HG02588 (cell line): ENCODE measurements around the gene SLC39A12.
"Not testable (repeated sequence)": the region's sequence is repeated elsewhere in the genome, so short reads cannot be mapped to it uniquely, and the experiment has no call there.

Experiments
- ATAC-seq: cut with Tn5 transposase; IDR thresholded peaks from one replicate; pipeline ENCODE4 v1.9.1; 2021; ENCODE audit warnings: mild to moderate bottlenecking, moderate library complexity; ENCODE audit not compliant: unreplicated experiment

The SLC39A12 gene

GRCh38 chr10:17951868-17952371 is at the start of gene SLC39A12:
SLC39A12 (plus strand) TSS chr10:17951918; CDS start chr10:17953277, 1,359 bp downstream.
- no peak for ATAC-seq

DNA sequence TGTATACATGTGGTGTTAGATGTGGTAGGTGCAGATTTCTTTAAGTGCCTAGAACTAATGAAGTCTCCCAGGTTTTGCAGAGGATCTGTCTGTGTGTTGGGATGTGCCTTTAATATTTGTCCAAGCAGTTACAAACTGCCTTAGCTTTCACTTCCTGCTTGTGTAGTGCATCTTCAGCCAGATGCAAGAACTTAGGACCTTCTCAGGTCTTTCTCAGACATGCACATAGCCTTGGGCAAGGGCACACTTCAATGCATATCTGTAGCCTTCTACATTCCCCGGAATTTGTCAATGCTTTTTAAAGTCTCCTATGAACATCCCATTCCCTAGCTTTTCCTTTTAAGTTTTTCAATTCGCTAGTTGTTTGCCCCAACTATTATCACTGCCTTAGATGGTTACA is 47.2 kb upstream of the SLC39A12 start:
- ATAC-seq: no peak

GRCh38 chr10:17905491-17905890 is 46.2 kb upstream of the SLC39A12 start:
- ATAC-seq: no peak

- no peak for ATAC-seq
Observed at GRCh38 chr10:17906002-17906401, 45.7 kb upstream of the SLC39A12 start.

- no peak for ATAC-seq
Observed at GRCh38 chr10:17907641-17908040, 44.1 kb upstream of the SLC39A12 start.

DNA sequence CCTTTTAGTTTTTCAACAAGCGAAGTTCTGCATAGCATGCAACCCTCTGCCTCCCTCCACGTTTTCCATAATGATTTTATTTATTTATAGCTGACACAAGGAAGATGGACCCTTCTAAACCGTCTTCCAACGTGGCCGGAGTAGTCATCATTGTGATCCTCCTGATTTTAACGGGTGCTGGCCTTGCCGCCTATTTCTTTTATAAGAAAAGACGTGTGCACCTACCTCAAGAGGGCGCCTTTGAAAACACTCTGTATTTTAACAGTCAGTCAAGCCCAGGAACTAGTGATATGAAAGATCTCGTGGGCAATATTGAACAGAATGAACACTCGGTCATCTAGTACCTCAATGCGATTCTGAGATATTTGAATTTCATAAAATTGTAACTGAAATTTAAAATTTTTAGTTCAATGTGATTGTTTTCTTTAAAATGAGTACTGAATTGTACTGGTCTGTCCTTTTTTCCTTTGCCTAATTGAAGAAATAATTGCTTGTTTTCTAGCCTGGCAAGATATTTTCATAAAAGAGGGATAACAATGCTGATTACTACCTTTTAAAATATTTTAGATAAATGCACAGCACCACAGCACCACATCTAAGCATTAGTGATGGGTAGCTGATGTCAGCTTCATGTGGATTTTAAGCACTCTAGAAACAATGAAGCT is 41.5 kb upstream of the SLC39A12 start:
- ATAC-seq: no peak

DNA sequence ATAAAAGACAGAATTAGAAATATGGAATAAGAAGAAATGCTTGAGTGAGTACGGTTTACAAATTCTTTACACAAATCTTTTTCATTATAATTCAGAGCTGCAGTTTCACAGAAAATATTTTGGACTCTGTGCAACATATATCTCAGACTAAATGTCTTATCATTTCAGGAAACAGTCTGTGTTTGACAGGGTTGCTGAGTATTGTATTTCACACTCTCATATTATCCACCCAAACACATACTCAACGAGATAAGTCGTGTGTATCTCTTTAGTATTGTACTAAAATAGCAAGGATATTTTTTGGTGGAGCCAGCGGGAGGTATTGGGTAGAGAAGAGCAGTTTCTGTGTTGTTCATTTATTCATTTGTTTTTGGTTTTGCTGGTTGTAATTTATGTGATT is 39.0 kb upstream of the SLC39A12 start:
- ATAC-seq: no peak

- no peak for ATAC-seq
Observed at GRCh38 chr10:17913604-17914003, 38.1 kb upstream of the SLC39A12 start.

GRCh38 chr10:17914169-17915045 is 37.3 kb upstream of the SLC39A12 start:
- no peak for ATAC-seq

- no peak for ATAC-seq
Observed at GRCh38 chr10:17915181-17915580, 36.5 kb upstream of the SLC39A12 start.

- no peak for ATAC-seq
Observed at GRCh38 chr10:17918187-17918903, 33.4 kb upstream of the SLC39A12 start.

GRCh38 chr10:17921378-17921777 is 30.3 kb upstream of the SLC39A12 start:
- ATAC-seq: no peak

DNA sequence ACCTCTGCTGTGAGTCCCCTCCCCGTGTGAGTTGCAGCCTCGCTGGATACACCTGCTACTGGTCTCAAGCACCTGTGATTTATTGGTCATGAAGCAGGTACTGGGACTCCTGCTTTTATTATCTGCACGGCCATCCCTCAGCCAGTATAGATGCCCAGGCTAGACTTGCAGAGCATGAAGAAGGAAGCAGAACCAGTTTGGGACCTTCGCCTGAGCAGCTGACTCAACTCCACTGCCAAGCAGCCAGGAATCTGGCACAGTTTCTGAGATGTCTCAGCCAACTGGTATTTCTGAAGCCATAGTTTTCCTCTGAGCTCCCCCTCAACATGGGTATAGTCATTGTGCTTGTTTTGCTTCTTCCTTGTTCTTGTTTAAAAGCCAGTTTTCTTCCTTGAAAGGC is 28.0 kb upstream of the SLC39A12 start:
- ATAC-seq: no peak

DNA sequence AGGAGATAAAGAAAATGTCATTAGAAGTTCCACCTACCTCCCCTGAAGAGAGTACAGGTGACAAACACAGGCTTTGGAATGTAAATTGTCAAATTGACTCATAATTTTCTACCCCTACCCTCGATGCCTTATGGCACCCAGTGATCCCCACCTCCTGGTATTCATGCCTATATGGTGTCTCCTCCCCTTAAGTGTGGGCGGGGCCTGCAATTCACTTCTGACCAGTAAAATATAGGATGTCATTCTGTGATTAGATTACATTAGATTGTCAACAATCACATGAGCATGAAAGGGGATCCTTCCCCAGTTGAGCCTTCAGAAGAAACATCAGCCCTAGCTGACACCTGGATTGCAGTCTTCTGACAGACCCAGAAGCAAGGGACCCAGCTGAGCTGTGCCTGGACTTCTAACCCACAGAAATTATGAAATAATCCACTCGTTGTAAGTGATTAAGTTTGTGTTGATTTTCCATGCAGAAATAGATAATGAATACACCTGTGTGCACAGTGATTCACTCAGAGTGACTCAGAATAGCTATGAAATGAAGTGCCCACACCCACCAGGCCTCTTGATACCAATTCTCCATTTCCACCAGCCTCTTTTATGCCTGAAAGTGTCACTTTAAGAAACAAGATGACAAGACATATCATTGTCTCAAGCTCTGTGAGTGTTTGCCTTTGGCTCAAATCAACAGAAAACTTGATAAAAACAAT is 8.5 kb upstream of the SLC39A12 start:
- no peak for ATAC-seq

DNA sequence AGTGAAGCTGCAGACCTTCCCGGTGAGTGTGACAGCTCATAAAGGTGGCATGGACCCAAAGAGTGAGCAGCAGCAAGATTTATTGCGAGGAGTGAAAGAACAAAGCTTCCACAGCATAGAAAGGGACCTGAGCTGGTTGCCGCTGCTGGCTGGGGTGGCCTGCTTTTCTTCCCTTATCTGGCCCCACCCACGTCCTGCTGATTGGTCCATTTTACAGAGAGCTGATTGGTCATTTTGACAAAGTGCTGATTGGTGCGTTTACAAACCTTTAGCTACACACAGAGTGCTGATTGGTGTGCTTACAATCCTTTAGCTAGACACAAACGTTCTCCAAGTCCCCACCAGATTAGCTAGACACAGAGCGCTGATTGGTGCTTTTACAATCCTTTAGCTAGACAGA is 1.4 kb upstream of the SLC39A12 start:
- not testable (repeated sequence) for ATAC-seq

GRCh38 chr10:17950726-17951125 is 992 bp upstream of the SLC39A12 start:
- no peak for ATAC-seq

- ATAC-seq: not testable (repeated sequence)
Observed at GRCh38 chr10:17954372-17954771, 2.7 kb downstream of the SLC39A12 start.

DNA sequence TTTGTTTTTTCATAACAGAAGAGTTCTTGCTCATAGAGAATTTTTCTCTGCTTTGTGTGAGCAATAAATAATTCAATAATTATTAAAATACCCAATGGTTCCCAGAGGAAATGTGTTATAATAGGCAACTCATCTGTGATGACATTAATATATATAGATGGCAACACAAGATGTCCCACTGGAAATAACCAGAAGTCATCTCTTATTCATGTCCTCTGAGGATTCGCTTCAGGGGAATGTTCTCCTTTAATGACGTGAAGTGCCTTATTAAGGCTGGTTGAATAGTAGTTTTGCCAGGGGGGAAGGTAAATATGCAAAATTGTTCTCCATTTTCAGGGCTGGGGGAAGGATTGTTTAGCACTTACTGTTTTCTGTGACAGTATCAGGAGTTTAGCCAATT is 3.1 kb downstream of the SLC39A12 start:
- ATAC-seq: no peak

DNA sequence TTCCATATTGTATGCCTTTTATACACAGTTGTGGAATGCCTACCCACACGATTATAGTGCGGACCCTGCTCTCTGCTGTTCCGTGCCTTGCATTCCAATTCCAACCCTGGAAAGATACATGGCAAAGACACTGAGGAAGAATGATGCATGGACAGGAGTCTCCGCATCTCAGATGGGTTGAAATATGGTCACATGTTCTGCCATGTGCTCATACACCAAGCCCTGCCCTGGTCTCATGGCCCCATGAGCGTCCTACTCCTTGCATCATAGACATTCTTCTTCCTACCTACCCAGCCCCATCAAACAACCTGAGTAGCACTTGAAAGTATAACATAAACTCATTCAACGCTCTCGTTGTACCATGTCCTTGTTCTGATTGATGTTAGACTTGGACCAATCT is 6.3 kb downstream of the SLC39A12 start:
- no peak for ATAC-seq

GRCh38 chr10:17959870-17960269 is 8.2 kb downstream of the SLC39A12 start:
- ATAC-seq: no peak
